Activated CD4-positive, alpha-beta T cell treated with anti-CD3 and anti-CD28 coated beads, Interleukin-2, amount 50 U/mL, for 24 hours (primary cell): ENCODE measurements around the gene MVK.

Experiments
- DNase-seq, 2 donors: peaks; one replicate each; pipeline ENCODE4 v3.0.0-alpha.2; 2020; ENCODE audit warnings: low read depth in 1 of 2, low spot score in 1 of 2

MVK gene

DNA sequence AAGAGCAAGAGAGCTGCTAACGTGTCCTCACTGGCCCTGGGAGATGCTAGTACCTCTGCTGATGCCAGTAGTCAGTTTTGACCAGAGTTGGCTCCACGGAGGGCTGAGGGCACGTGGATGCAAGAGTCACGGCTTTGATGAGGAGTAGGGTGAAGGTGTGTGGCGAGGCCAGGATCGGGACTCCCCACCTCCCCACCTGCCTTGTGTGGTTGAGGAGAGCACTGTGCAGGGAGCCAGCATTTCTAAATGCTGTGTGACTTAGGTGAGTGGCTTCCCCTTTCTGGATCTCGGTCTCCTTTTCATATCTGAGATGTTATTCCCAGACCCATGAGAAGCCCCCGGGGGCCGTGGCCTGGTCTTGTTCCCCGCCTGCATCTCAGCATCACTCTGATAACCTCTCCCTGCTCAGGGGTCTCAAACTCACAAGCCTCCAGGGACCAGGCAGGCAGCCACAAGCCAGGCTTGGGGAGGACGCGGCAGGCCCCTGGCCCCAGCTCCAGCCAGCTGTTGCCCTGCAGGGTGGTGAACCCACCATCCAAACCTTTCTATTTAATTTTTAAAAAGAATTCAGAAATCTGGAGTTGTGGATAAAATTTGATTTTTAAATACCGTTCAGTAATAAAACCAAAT lies 32.1 kb downstream of the MVK start:
- no peak for DNase-seq

DNA sequence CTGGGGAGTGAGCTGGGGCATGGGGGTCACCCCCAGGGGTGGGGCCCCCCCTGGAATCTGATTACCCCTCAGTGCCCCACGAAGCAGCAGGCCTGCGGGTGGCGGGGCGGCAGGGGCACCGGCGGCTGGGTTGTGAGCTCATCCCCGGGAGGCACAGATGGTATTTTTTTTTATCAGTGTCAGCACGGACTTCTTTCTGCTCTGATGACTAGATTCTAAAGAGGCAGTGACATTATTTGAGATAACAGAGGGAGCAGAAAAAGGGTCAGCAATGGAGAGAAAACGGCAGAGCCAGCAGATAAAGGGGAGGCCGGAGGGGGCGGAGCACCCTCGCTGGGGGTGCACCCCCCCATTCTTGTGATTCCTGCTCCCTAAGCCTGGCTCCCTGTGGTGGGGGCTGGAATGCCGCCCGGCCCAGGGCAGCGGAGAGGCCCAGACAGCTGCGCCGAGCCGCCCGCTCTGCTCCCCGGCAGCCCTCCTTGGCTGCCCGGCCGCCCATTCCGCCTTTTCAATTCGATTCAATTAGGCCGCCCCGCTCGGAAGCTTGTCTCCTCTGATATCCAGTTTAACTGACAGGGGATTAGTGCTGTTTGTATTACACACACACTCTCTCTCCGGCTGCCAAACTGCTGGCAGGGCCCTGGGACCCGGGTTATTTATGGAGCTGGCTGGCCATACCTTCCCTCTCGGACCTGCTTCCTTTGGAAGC lies 32.9 kb downstream of the MVK start:
- no peak for DNase-seq

DNA sequence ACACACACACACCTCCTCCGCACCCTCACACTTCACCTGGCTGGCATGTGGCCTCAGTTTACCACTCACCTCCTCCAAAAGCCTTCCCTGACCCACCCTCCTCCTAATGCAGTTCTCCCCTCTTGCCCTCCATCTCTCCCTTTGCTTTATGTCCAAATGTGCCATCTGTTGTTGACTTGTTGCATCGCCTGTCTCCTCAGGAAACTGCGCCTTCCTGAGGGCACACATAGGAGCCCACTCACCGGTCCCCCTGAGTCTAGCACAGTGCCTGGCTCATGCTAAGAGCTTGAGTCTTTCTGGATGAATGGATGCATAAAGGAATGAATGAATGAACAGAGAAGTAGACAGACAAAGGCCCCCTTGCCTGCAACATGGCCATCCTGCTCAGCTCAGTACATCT lies 34.0 kb downstream of the MVK start:
- no peak for DNase-seq

DNA sequence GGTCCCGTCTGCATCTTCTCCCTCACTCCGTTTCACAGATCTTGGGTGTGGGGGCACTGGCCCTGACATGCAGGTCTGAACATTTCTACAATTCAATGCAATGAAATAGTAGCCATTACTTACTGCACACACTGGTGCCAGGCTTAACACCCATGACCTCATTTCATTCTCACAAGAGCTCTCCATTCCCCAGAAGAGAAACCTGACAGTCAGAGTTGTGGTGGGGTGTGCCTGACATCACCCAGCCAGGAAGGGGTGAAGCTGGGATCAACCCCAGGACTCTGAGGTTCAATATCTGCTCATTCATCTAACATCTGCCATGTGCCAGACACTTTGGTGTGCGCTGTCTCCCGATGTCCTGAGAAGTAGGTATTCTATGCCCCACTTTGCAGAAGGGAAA lies 34.7 kb downstream of the MVK start:
- no peak for DNase-seq

DNA sequence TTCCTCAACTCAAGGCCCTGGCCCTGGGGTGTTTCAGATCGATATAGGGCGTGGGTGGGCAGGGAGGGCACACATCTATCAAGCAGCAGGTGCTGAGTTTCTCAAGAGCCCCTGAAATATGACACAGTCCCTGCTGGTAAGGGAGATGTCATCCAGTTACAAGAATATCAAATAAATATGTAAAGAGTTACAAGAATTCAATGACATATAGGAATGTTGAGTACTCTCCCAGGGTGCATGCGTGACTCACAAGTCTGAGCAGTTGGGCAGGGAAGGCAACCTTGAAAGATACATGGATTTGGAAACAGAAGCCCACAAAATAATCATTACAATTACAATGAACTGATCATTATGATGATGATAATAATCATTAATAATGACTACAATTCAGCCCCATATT lies 35.2 kb downstream of the MVK start:
- no peak for DNase-seq

DNA sequence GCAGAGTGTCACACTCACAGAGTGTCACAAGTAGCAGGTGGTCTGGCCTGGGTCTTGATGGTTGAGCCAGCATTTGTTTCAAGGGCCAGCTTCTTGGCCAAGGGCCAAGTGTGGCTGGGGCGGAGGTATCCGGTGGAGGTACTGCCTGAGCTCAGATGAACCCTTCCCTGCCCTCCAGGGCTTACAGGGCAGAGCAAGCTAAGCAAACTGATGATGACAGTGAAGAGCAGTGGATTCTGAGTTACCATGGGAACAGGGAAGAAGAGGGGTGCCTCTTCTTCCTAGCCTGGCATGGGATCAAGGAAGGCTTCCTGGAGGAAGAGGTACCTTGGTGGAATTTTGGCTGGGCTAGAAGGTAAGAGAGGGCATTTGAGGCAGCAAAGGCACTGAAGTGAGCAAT lies 35.7 kb downstream of the MVK start:
- DNase-seq: no peak

DNA sequence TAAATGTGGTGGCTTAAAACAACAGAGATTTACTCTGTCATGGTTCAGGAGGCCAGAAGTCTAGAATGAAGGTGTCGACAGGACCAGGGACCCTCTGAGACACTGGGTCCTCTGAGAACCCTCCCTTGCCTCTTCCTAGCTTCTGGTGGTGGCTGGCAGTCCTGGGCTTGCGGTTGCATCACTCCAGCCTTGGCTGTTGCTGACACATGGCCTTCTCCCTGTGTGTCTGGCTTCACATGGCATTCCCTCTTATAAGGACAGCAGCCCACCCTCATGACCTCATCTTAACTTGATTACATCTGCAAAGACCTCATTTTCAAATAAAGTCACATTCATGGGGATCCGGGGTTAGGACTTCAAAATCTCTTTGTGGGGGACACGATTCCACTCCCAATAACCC lies 36.9 kb downstream of the MVK start:
- no peak for DNase-seq

DNA sequence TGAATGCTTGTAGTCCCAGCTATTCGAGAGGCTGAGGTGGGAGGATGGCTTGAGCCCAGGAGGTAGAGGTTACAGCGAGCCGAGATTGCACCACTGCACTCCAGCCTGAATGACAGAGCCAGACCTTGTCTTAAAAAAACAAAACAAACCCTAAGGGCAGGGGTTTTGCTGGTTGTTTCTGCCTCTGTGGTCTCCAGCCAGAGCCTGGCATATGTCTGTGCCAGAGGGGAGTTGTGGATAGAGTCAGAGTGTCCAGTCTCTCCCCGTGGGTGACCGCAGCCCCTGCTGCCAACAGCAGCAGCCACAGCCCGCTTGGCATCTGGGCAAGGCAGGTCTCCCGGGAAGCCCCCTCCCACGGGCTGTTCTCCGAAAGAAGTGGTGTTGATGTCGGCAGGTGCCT lies 37.6 kb downstream of the MVK start:
- DNase-seq: no peak

DNA sequence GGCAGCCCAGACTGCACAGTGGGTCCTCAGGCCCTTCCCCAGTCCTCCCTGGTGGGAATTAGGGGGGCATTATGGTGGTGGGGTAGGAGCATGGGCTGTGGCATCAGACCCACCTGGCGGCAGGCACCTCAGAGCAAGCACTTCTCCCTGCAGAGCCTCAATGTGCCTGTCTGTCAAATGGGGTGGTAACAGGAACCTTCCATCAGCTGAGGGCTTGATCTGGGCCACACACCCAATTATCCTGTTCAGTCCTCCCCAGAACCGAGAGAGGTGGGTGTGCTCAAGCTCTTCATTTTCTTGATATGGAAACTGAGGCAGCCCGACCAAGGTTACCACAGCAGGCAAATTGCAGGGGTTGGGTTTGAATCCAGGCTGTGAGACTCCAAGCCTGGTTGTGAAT lies 38.4 kb downstream of the MVK start:
- DNase-seq: no peak

DNA sequence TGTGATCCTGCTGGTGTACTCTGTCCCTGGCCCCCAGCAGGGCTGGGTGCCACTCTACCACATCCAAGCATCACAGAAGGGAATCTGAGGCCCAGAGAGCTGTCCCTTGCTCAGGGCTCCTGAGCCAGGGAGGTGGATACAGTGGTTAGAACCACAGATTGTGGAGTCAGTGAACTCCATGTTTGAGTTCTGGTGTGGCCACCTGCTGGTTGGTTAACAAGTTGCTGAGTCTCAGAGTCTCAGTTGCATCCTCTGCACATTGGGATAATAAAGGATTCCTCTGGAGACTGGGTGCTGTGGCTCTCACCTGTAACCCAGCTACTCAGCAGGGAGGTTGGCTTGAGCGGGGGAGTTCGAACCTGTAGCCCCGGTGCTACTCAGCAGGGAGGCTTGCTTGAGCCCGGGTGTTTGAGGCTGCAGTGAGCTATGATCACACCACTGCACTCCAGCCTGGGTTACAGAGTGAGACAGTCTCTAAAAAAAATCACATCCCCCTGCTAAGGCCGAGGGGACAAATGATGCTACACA lies 39.4 kb downstream of the MVK start:
- no peak for DNase-seq

DNA sequence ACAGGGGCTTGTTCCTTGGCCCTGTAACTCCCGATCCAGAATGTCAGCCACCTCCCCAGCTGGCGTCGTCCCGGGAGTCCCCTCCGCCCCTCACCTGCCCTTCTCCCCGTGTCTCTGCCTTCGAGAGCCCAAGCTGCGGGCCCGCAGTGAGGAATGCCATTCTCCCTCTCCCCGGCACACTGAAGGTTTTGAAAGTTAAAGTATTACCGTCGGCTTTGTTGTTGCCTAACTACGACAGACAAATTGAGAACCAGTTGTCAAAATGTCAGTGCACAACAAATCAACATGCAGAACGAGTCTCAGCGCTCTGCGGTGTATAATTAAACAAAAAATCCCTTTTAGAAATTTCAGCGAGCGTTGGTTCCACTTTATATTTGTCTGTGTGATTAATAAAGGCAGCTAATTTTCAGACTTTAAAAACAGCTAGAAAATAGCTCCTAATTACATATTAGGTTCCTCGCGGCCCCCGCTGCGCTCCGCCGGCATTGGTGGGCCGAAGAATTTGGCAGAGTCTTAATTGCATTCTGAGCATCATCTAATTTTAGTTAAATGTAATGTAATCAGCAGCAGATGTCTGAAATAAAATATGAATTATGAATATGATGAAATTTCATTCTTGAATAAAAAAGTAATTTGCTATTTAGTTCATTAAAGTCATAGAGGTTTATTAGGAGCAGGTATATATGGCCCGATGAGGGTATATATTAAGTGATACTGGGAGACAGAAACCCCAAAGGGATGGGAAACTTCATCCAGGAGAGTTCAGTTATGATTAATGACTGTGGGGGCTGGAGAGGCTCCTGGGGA lies 40.3 kb downstream of the MVK start:
- no peak for DNase-seq

DNA sequence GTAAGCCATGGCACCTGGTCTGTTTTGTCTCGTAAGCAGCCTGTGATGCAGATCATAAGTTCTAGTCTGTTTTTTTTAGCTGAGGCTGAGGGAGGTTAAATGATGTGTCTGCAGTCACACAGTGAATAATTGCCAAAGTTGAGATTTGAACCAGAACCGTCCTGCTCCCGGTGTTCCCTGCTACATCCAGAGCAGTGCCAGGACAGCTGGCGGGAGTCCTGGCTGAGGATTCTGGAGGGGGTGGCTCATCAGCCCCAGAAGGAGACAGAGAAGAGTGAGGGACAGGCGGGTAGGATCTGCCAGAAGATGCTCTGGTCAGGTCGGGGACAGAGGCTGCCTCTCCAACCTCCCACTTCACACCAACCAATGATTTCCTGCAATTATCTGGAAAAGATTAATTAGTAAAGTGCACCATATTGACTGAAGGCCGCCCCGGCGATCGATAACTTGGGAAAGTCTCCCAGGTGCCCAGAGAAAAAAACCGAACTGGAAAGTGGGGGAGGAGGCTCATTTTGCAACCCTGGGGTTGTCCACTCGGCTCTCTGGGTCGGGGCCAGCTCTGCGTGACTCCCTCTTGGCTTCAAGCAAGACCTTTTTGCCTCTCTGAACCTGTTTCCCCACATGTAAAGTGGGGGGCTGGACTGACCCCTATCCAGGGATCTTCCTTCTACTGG lies 42.1 kb downstream of the MVK start:
- no peak for DNase-seq

DNA sequence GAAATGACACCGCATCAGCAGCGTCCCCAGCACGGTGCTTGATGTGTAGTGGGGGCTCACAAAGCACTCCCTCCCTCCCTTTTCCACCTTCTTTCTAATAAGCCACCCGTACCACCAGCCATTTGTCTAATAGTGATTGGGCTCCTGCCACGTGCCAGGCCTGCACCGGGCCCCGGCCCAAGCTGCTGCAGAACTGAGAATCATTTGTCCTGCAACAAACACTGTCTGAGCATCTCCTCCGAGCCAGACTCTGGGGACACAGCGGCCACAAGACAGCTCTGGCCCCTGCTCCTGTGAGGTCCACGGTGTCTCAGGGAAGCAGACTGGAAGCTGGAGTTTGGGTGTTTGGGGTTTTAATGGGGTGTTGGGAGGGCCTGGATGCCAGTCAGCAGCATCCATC lies 43.9 kb downstream of the MVK start:
- DNase-seq: no peak

DNA sequence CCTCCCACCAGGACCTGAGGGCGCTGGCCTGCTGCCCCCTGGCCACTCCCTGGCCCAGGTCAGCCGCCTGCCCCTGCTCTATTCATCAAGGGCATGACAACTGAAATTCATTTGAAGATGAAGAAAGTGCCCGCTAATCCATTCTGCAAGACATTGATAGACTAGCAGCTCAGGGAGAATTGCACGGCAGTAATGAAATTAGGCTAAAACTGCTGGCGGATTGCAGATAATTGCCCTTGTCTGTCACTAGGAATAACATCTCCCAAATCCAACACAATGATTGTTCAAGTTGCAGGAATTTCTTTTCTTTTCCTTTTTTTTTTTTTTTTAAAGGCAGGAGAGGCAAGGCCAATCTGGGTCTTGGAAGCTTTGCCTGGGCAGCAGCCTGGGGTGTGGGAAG lies 44.5 kb downstream of the MVK start:
- DNase-seq: no peak

DNA sequence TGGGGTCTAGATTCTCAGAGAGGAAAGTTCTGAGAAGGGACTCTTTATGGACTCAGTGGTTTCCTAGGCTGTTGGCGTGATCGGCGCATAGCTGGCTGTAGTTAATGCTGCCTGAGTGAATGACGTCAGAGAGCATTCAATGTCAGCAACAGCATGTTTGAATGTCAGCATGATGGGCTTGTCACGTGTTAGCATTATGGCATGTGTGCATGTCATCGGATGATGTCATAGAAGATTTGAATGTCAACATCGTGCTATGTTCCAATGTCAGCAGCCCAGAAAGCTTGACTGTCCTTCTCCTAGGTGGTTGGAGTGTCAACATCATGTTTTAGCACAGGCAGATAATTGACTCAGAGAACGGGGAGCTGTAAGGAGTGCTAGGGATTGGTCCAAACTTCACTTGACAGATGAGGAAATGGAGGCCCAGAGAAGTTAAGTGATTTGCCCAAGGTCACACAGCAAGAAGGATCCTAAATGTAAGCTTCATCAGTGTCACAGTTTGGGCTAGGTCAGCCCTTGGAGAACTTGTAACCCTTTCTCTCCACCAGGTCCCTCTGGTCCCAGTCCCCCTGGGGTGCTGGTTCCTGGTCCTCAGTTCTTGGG lies 45.5 kb downstream of the MVK start:
- DNase-seq: no peak

DNA sequence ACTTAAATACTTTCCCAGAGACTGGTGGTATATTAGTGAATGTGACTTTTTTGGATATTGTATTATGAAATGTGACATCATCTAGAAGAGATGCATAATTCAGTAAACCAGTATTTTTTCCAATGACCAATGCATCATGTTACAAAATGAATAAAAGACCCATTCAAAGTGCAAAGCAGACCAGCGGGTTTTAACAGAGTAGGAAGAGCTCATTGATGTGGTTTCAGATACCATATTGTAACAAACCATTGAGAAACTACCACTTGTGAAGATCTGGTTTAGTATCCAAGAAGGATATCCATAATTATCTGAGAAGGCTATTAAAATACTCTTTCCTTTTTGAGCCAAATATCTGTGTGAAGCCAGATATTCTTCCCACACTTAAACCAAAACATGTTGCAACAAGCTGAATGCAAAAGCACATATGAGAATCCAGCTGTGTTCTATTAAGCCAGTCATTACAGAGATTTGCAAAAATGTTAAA lies 47.7 kb downstream of the MVK start:
- no peak for DNase-seq

DNA sequence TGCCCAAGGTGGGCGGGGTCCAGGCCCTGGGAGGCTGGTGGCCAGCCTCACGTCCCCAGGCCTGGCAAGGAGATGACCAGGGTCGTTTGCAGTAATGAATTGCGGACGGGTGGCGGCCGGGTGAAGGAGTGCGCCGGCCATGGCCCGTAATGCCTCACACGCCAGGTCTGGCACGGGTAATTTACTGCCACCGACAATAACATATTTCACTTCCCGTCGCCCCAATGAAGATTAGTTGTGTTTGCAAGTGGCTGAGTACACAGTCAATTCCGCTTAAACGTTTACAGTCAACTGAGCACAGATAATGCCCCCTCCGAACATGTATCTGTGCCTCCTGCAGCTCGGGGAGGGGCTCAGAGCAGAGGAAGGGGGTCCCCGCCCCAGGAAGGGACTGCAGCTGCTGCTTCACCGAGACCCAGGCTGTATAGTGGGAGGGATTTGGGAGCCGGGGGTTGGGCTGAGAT lies 48.3 kb downstream of the MVK start:
- DNase-seq: no peak

DNA sequence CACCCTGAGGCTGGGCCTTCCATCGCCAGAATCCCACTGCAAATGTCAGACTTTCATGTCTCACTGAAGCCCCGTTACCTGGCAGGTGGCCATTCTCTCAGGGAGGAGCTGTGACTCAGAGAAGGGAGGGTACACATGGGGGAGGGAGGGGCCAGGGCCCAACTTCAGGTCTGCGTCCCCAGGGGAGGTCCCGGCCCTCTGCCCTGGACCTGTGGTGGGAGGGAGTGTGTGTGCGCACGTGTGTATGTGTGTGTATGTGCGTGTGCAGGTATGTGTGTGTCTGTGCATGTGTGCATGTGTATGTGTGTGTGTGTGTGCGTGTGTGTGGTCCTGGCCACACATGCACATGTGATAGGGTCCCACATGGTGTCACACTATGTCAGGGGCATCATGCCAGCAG lies 50.9 kb downstream of the MVK start:
- no peak for DNase-seq

DNA sequence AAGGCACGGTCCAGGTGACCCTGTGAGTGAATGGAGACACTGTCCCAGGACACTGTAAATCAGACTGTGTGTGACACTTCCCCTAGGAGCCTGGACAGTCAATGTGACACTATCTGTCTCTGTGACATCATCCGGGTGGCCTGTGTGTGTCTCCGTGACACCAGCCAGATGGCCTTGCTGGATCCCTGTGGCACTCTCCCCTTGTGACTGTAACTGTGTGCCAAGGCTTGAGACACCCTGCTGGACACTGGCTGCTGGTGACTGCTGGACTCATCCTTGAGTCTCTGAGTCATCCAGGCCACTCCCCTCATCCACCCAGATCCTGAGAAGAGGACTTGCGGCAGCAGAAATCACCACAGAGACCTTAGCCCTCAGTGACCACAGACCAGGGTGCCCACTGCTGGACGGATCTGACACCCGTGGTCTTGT lies 51.6 kb downstream of the MVK start:
- DNase-seq: no peak

DNA sequence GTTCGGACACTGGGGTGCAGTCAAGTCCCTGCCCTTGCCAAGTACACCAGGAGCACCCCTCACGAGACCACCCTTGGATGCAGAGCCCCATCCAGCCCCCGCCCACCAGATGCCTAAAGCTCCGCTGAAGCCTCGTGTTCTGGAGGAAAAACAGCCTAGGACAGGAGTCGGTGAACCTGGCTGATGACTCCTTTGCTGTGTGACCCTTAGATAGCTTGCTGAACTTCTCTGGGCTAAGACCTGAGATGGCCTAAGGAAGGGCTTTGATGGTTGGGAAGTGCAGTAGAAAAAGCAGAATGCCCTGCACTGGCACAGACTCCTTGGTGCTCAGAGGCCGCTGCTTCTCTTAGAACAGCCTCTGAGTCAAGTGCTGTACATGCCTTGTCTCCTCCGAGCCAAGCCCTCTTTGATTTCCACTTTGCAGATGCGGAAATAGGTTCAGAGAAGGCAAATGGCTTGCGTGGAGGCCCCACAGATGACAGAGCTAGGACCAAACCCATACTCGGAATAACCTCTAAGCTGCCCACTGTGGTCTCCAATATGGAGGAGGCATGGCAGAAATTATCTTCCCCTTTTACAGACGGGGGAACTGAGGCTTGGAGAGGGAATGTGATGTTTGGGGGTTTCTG lies 52.3 kb downstream of the MVK start:
- DNase-seq: no peak
